SU-DHL-6 (cell line): ENCODE measurements around the gene CPNE4.

ENCODE experiments used
- EZH2phosphoT487 ChIP-seq: fragments of 200-600 bp; sonication (generic), shearing (Covaris generic); conservative IDR thresholded peaks from 2 replicates; pipeline ENCODE4 v1.6.1; 2018; ENCODE audit warnings: mild to moderate bottlenecking, antibody characterized with exemption, low read length, moderate library complexity, mixed read lengths
- TF ChIP-seq, protein P1 (sequence below): fragments of 200-600 bp; sonication (generic); IDR thresholded peaks from one replicate; pipeline ENCODE4 v1.5.1; 2017; ENCODE audit warnings: antibody characterized with exemption, mild to moderate bottlenecking, low read length, moderate library complexity; ENCODE audit not compliant: insufficient read depth, poor library complexity, severe bottlenecking

- TF ChIP-seq, protein P1, sequence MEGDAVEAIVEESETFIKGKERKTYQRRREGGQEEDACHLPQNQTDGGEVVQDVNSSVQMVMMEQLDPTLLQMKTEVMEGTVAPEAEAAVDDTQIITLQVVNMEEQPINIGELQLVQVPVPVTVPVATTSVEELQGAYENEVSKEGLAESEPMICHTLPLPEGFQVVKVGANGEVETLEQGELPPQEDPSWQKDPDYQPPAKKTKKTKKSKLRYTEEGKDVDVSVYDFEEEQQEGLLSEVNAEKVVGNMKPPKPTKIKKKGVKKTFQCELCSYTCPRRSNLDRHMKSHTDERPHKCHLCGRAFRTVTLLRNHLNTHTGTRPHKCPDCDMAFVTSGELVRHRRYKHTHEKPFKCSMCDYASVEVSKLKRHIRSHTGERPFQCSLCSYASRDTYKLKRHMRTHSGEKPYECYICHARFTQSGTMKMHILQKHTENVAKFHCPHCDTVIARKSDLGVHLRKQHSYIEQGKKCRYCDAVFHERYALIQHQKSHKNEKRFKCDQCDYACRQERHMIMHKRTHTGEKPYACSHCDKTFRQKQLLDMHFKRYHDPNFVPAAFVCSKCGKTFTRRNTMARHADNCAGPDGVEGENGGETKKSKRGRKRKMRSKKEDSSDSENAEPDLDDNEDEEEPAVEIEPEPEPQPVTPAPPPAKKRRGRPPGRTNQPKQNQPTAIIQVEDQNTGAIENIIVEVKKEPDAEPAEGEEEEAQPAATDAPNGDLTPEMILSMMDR: no peak
- no peak for TF ChIP-seq EZH2phosphoT487
Measured at GRCh38 chr3:131541288-131541687, 493.5 kb downstream of the CPNE4 start.
